ENCODE results near the gene DPYSL4.
"Not testable (repeated sequence)": the region's sequence is repeated elsewhere in the genome, so short reads cannot be mapped to it uniquely, and the experiment has no call there.

Gene DPYSL4

DNA sequence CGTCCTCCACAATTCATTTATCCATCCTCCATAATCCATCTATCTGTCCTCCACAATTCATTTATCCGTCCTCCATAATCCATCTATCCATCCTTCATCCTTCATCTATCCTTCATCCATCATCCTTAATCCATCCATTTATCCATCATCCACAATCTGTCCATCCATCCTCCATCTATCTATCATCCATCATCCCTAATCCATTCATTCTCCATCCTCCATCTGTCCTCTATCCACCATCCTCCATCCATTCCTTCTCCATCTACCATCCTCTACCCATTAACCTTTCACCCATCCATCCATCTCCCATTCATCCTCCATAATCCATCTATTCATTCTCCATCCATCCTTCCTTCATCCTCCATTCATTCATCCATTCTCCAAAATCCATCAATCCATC is 36.0 kb upstream of the DPYSL4 start:
- FAIRE-seq, result no peak

DNA sequence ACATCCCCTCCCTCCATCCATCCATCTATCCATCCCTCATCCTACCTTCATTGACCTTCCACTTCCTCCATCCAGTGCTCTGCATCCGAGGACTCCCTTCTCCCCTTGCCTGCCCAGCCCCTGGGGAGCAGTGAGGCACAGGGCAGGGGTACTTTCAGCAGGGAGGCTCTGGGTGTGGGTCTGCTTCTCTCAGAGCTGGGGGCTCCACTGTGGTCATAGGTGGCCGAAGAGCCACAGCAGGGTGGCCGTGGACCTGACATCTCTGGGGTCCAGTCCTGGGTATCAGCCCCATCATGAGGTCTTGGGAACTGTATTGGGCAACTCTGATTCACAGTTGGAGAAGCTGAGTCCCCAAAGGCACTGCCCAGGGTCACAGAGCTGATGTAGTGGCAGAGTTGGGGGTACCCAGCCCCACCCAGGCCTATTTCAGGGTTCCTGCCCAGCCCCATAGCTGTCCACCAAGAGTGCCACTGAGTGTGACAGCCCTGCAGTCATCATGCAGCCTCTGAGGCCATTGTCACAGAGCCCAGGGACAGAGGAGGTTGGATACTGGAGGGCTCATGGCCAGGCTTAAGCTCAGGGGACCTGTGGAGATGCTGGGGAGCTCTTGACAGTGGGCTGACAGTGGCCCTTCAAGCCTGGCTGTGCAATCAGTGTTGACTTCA is 35.3 kb upstream of the DPYSL4 start:
- FAIRE-seq, result no peak

DNA sequence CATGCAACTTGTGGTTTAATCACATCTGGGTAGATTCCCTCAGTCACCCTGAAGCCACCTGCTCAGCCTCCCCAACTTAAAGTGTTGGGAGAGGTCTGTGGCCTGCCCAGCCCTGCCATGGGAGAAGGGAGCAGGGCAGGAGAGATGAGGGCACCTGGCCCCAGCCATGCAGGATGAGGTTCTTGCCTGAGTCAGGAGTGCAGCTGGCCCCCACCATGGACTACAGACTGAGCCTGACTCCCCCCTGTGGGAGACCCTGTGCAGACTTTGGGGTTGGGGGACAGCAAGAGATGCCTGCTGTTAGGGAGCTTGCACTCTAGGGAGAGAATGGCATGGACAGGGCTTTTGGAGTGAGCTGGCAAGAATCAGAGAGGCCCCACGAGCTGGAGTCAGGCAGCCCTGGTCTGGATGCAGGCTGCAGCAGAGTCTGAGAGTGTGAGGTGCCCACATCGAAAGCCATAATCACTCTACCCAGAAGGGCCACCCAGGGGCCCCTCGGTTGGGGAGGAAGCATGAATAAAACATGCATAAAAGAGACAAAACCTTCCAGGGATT is 34.7 kb upstream of the DPYSL4 start:
- no peak for FAIRE-seq

DNA sequence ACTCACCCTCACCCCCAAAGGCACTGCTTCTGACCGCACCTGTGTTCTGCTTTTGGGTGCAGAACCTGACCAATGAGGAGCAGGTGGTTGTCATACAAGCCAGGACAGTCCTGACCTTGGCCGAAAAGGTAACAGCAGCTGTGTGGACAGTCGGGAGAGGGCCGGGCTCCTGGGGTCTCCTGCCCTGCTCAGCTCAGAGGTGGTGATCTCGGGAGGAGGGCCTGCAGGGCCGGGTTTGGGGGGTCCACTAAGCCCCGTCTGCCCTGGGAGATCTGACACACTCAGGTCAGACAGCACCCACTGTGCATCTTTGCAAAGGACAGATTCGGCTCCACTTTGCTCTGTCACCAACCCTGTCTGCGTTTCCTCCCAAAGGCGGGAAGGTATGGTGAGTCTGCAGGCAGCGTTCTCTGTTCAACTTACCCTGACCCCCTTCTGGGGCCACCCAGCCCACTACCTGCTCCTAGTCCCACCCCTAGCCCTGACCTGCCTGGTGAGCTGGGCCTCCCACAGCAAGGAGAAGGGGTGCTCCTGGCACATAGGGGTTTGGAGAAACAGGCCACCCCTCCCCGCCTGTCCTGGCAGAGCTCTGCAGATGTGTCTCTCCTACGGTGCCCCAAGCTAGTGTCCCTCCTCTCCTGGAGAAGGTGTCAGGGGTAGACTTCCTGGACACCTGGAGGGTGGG is 33.7 kb upstream of the DPYSL4 start:
- FAIRE-seq, result no peak

DNA sequence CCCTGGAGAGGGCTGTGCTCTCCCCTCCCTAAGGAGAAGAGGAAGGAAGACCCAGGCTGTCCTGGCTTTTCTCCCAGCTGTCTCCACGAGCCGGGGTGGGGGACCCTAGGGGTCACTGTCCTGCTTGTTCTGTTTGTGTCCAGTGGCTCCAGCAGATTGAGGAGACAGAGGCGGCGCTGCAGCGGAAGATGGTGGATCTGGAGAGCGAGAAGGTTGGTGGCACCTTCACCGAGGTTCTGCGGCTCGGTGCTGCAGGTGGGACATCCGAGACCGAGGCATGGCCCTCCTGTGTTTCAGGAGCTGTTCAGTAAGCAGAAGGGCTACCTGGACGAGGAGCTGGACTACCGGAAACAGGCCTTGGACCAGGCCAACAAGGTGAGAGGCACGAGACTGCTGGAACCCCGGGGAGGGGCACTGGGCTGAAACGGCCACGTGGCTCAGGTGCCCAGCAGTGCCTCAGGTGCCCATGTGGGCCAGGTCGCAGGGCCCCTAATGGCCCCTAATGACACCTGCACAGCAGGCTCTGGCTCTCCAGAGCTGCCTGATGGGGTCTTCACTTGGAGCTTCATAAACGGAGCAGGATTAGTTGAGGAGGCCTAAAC is 33.0 kb upstream of the DPYSL4 start:
- no peak for FAIRE-seq

DNA sequence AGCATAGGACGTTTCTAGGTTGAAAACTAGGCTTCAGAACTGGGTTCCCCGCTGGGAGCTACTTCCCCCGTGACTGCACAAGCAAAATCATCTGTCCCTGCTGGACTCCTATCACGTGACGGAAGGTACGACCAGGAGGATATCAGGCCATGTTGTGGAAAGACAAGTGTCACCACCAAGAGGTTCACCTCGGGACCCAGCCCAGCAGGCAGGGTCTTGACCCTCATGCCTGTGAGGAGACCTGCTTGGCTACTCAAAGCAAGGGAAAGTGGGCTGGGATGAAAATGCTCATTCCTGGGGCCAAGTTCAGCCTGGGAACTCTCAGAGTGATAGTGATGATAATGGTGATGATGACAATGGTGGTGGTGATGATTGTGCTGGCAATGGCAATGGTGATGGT is 32.3 kb upstream of the DPYSL4 start:
- no peak for FAIRE-seq

DNA sequence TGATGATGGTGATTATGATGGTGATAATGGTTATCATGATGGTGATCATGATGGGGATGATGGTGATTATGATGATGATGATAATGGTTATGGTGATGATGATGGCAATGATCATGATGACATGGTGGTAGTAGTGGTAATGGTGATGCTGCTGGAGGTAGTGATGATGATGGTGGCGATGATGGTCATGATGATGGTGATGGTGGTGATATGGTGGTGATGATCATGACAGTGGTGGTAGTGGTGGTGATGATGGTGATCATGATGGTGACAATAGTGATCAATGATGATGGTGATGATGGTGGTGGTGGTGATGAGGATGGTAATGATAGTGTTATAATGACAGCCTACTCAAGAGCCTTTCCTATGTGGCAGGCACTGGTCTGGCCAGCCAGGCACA is 31.8 kb upstream of the DPYSL4 start:
- FAIRE-seq, result no peak

DNA sequence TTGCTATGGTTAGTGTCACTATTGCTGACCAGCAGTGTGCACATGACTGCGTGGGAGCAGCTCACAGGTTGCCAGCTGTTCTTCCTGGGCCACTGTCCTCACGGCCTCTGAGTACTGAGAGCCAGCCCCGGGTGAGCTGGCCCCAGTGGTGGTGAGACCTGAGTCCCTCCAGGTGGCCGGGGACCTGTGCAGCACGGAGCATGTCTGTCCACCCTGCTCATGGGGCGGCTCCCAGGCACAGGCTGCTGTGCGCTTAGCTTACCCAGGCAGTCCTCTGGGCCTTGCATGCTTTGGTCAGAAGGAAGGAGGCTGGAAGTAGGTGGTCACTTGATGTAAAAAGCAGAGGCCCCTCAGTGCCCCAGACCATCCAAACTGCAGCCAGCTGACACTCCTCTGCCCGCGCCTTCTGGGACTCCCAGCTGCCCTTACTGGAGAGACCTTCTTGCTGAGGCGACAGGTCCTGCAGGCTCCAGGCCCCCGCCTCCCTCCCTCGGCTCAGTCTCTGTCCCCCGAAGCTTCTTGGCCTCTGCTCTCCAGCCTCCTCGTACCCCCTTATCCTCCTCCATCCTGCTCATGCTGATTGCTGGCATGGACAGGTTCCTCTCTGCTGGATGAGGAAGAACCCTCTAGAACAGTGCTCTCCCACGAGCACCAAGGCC is 30.9 kb upstream of the DPYSL4 start:
- no peak for FAIRE-seq

DNA sequence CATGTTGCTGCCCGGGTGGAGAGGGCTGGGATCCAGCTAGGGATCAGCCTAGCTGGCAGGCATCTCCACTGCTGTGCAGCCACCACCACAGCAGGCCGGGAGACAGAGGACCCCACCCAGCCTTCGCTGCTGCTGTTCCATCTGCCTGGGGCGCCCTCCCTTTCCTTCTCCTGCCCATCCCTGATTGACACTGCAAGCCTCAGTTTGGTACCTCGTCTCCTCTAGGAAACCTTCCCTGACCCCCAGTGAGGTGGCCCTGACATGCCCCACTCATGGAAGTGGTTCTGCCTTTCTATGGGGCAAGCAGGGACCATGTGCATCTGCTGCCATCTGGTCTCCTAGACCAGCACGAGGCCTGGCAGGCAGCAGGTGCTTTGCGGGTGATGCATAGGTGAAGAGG is 30.4 kb upstream of the DPYSL4 start:
- no peak for FAIRE-seq

DNA sequence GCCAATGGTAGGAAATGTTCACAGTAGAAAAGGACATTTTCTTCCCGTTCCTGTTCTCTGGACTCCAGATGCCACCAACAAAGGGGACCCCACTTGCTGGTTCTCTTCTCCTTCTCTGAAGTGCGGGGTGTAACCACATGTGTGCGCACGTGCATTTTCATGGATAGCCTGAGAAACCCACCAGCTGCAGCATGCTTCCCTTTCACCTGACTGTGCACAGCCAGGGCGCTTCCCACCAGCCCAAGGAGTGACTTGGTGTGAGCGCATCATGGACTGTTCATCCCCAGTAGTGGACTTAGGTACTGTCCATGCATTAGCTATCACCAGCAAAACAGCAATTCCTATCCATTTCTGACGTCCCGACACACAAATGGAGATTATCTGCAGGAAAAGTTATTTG is 29.6 kb upstream of the DPYSL4 start:
- FAIRE-seq, result no peak

DNA sequence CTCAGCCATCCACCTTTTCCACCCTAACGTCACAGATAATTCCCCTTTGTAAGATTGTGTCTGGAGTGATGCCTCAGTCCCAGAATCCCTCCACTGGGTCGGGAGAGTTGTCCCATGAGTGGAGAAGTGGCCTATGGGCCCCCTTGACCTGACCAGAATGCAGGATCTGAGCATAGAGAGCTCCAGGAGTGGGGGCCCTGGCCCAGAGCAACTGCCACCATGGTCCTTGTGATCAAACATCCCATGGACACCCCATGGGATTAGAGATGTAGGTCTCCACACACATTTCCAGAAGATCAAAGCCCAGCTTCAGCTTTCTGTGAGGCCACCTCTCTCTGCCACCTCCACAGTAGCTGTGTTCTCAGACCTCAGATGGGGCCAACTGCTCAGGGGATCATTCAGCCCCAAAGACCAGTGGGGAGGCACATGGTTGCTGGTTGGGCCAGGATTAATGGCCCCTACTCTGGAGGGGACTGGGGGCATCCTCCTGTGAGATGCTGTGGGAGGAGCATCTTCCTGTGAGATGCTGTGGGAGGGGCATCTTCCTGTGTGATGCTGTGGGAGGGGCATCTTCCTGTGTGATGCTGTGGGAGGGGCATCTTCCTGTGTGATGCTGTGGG is 28.5 kb upstream of the DPYSL4 start:
- FAIRE-seq, result no peak

DNA sequence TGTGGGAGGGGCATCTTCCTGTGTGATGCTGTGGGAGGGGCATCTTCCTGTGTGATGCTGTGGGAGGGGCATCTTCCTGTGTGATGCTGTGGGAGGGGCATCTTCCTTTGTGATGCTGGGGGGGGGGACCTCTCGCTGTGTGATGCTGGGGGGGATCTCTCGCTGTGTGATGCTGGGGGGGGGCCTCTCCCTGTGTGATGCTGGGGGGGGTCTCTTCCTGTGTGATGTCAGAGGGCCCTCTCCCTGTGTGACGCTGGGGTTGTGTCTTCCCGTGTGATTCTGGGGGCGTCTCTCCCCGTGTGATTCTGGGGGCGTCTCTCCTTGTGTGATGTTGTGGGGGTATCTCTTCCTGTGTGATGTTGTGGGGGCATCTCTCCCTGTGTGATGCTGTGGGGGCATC is 27.9 kb upstream of the DPYSL4 start:
- FAIRE-seq, result no peak

DNA sequence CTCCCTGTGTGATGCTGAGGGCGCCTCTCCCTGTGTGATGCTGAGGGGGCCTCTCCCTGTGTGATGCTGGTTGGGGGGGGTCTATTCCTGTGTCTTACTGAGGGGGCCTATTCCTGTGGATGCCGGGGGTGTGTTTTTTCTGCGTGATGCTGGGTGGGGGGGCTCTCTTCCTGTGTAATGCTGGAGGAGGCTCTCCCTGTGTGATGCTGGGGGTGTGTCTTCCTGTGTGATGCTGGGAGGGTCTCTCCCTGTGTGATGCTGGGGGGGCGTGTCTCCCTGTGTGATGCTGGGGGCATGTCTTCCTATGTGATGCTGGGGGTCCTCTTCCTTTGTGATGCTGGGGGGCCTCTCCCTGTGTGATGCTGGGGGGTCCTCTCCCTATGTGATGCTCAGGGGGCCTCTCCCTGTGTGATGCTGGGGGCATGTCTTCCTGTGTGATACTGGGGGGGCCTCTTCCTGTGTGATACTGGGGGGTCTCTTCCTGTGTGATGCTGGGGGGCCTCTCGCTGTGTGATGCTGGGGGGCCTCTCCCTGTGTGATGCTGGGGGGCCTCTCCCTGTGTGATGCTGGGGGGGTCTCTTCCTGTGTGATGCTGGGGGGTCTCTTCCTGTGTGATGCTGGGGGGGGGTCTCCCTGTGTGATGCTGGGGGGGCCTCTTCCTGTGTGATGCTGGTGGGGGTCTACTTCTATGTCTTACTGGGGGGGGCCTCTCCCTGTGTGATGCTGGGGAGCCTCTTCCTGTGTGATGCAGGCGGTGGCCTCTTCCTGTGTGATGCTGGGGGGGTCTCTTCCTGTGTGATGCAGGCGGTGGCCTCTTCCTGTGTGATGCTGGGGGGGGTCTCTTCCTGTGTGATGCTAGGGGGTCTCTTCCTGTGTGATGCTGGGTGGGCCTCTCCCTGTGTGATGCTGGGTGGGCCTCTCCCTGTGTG is 27.2 kb upstream of the DPYSL4 start:
- not testable (repeated sequence) for FAIRE-seq

DNA sequence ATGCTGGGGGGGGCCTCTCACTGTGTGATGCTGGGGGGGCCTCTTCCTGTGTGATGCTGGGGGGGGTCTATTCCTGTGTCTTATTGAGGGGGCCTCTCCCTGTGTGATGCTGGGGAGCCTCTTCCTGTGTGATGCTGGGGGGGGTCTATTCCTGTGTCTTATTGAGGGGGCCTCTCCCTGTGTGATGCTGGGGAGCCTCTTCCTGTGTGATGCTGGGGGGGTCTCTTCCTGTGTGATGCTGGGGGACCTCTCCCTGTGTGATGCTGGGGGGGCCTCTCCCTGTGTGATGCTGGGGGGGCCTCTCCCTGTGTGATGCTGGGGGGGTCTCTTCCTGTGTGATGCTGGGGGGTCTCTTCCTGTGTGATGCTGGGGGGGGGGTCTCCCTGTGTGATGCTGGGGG is 26.5 kb upstream of the DPYSL4 start:
- not testable (repeated sequence) for FAIRE-seq

DNA sequence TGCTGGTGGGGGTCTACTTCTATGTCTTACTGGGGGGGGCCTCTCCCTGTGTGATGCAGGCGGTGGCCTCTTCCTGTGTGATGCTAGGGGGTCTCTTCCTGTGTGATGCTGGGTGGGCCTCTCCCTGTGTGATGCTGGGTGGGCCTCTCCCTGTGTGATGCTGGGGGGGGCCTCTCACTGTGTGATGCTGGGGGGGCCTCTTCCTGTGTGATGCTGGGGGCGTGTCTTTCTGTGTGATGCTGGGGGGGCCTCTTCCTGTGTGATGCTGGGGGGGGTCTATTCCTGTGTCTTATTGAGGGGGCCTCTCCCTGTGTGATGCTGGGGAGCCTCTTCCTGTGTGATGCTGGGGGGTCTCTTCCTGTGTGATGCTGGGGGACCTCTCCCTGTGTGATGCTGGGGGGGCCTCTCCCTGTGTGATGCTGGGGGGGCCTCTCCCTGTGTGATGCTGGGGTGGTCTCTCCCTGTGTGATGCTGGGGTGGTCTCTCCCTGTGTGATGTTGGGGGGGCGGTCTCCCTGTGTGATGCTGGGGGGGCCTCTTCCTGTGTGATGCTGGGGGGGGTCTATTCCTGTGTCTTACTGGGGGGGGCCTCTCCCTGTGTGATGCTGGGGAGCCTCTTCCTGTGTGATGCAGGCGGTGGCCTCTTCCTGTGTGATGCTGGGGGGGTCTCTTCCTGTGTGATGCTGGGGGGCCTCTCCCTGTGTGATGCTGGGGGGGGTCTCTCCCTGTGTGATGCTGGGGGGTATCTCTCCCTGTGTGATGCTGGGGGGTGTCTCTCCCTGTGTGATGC is 25.7 kb upstream of the DPYSL4 start:
- not testable (repeated sequence) for FAIRE-seq

DNA sequence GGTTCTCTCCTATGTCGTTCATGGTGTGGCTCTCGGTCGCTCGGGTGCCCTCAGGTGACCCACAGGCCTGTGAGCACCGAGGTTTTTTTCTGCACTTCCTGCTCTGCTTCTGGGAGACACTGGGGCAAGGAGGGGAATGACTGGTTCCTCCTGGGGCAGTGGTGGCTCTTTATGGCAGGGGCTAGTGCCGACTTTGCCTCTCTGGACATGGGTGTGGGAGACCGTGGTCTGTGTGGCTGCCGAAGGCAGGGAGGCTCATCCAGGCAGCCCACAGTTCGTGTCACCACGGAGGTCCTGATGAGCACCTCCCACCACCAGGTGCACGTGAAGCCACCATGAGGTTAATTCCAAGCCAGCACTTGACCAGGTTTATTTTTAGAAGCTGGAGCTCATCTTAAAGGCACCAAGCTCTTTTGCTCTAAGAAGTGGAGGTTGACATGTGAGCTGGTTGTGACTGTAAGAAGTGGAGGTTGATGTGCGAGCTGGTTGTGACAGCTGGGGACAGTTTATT is 24.7 kb upstream of the DPYSL4 start:
- FAIRE-seq, result no peak

DNA sequence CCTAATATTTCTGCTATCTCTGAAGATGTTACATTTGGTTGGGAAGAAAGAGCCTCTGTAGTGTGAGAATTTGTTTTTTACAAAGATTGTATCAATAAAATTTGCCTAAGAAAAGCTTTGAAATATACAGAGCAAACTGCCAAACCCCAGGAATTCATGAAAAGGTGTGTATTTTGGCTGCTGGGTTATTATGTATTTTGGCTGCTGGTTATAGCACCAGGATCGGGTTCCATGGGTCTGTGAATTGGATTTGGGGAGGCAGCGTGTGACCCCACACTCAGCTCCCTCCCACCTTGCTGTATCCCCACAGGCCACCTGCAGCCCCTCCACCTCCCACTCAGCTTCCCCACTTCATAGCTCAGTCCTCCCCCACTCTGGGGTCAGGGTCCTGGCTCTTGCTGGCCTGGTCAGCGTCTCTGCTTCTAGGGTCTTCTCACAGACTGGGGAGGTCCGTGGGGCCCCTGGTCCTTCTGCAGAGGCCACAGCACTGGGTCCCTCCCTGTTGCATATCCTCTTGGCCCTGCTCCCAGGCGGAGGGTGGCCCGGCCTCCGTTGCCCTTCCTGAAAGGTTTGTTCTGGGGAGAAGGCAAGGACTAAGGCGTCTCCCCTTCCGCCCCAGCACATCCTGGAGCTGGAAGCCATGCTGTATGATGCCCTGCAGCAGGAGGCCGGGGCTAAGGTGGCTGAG is 24.0 kb upstream of the DPYSL4 start:
- FAIRE-seq, result no peak

DNA sequence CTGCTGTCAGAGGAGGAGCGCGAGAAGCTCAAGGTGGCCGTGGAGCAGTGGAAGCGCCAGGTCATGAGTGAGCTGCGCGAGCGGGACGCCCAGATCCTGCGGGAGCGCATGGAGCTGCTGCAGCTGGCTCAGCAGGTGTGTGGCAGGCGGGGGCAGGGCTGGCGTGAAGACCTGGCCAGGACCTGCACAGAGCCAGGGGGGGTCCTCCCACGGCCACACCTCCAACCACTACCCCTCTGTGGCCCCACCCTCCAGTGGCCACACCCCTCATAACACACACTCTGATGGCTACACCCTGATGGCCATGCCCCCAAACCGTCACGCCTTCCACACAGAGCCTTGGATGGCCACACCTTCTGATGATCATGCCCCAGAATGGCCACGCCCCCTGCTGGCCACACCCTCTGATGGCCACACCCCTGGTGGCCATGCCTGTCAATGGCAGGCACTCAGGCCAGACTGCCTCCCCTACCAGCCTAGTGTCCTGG is 23.4 kb upstream of the DPYSL4 start:
- no peak for FAIRE-seq

DNA sequence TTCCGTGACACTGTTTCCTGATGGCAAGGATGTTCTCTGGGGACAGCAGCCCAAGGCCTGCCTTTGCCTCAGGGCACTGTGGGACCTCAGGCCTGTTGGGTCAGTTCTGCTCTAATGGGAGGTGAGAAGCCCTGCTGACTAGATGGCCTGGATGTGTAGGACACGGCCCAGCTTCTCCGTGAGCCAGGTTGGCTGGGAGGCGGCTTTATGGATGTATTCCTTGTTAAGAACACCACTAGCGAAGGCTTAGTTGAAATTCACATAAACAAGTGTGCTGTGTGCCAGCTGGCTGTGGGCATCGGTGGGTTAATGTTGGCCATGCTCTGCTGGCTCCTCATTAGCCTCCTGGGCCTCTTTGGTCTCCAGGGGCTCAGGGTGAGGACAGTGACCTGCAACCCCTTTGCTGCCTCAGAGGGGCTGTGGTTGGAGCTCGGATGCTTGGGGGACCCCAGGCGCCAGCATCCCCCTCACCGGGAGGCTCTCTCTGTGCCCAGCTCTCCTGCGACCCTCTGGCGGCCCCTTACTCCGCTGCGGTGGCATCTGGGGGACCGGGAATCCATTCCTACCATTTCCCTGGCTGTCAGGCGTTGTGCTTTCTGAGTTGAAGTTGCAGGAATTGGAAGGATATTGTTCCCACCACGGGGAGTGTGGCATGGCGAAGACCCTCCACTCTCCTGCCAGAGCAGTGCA is 22.8 kb upstream of the DPYSL4 start:
- no peak for FAIRE-seq

Measured in A204.1 (cell line).